HFFc6 (cell line): ENCODE results near the gene CFAP157. TPM values are rescaled to one million over a fixed set of nuclear protein-coding genes. Genes with fewer than 3 reads are reported as not detected.

Experiments used
- DNase-seq: peaks from one replicate; pipeline ENCODE4 v3.0.0-alpha.2; 2018
- H3K27ac Mint-ChIP-seq: 2 replicates; pipeline ENCODE4 v1.8.0; 2020; ENCODE audit warnings: mild to moderate bottlenecking, mixed read lengths
- H3K27me3 Mint-ChIP-seq: 2 replicates; pipeline ENCODE4 v1.8.0; 2021; ENCODE audit warnings: mild to moderate bottlenecking, moderate library complexity, mixed read lengths; ENCODE audit not compliant: insufficient read depth
- H3K36me3 Mint-ChIP-seq: 2 replicates; pipeline ENCODE4 v1.8.0; 2021; ENCODE audit warnings: low read depth, mixed read lengths
- H3K4me1 Mint-ChIP-seq: 2 replicates; pipeline ENCODE4 v1.8.0; 2020; ENCODE audit warnings: low read depth, mixed read lengths
- H3K4me3 Mint-ChIP-seq: 2 replicates; pipeline ENCODE4 v1.8.0; 2020; ENCODE audit warnings: mild to moderate bottlenecking, moderate library complexity, mixed read lengths
- H3K9me3 Mint-ChIP-seq: 2 replicates; pipeline ENCODE4 v1.8.0; 2020; ENCODE audit warnings: mild to moderate bottlenecking, mixed read lengths
- total RNA-seq, 6 experiments: library from RNA; stranded (reverse); fragmentation: NEBNext Ultra II Directional; extraction: Animal tissue kit (Norgen Biotek cat#: 25700); gene quantifications; 2 replicates in 1 of 6; 3 replicates in 5 of 6; pipeline ENCODE4 v1.2.3, GENCODE V29; 2021
- TF ChIP-seq, protein P1 (sequence below): fragments of 200-600 bp; sonication (generic); IDR thresholded peaks from 2 replicates; pipeline ENCODE4 v1.5.0; 2021; ENCODE audit warnings: antibody characterized with exemption, mild to moderate bottlenecking

The CFAP157 gene
- total RNA-seq, 6 experiments from 2014 or later, result 0.07 to 0.08 TPM; not detected in 4

DNA sequence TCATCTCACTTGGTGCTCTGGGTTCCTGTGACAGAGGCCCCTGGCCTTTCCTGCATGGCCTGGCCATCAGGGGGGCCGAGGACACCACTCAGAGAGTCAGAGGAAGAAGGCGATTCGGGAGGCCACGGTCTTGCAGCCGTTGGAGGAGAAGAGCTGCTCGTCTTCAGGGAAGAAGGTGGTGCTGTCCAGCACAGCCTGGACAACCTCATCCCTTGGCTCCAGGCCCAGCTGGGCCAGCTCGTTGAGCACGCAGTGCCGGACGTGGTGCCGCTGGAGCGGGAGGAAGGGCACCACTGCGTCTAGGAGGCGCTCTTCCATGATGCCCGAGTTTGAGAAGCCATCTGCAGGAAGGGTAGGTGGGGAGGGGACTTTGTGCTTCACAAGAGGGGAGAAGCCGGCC, 25.1 kb downstream of the CFAP157 start:
- TF ChIP-seq, protein P1, sequence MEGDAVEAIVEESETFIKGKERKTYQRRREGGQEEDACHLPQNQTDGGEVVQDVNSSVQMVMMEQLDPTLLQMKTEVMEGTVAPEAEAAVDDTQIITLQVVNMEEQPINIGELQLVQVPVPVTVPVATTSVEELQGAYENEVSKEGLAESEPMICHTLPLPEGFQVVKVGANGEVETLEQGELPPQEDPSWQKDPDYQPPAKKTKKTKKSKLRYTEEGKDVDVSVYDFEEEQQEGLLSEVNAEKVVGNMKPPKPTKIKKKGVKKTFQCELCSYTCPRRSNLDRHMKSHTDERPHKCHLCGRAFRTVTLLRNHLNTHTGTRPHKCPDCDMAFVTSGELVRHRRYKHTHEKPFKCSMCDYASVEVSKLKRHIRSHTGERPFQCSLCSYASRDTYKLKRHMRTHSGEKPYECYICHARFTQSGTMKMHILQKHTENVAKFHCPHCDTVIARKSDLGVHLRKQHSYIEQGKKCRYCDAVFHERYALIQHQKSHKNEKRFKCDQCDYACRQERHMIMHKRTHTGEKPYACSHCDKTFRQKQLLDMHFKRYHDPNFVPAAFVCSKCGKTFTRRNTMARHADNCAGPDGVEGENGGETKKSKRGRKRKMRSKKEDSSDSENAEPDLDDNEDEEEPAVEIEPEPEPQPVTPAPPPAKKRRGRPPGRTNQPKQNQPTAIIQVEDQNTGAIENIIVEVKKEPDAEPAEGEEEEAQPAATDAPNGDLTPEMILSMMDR, result peak; percentile 22; the same call in 1 of the 2 replicates
- Mint-ChIP-seq H3K4me3 (no peak overlapping the region), H3K27me3 (no peaks in the 10 kb centered on the region; the same call in 1 of the 2 replicates), H3K4me1 (peaks cover 9% of the 10 kb centered on the region), H3K36me3 (no peaks in the 10 kb centered on the region), H3K27ac (no peak overlapping the region), H3K9me3 (no peaks in the 10 kb centered on the region)
- no peak for DNase-seq

DNA sequence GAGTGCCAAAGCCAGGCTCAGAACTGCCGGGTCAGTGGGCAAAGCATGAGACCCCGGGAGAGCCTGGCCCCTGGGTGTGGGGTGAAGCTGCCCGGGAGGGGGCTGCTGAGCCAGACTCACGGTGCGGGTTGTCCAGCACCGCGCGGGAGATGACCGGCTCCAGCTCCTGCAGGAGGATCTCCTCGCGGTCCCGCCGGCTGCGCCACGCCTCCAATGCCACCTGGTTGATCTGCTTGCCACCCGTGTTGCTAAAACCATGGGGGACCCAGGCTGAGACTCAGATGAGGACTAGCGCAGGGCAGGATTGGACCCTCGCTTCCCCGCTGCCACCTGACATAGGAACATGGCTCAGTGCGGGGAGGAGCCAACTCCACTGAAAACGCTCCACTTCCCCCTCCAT, 25.7 kb downstream of the CFAP157 start:
- TF ChIP-seq, protein P1, result no peak
- no peaks in the 10 kb centered on the region for H3K36me3 Mint-ChIP-seq
- no peak for DNase-seq
- H3K4me3 Mint-ChIP-seq, result no peak overlapping the region
- H3K9me3 Mint-ChIP-seq, result no peaks in the 10 kb centered on the region
- no peaks in the 10 kb centered on the region; the same call in 1 of the 2 replicates for H3K27me3 Mint-ChIP-seq
- peaks cover 9% of the 10 kb centered on the region for H3K4me1 Mint-ChIP-seq
- no peak overlapping the region for H3K27ac Mint-ChIP-seq

DNA sequence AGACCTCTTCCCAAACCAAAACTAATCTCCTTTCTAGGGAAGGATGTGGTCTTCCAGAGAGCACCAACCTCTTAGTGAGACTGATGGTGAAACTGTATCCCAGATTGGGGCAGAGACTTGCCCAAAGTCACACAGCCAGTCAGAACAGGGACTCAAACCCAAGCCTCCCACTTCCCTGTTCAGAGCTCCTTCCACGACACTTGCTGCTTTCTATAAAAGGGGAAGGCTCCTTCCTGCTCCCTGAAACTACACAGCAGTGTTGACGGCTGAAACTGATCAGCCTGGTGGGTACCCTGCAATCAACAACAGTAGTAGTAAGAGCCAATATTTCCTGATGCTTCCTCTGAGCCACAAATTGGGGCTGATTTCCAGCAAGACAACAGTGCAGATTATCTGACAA, 26.8 kb downstream of the CFAP157 start:
- Mint-ChIP-seq H3K4me1 (peaks cover 9% of the 10 kb centered on the region), H3K4me3 (peak overlapping the region; percentile 87; the same call in 1 of the 2 replicates), H3K27ac (no peak overlapping the region; the same call in 1 of the 2 replicates), H3K27me3 (peaks cover 4% of the 10 kb centered on the region), H3K36me3 (no peaks in the 10 kb centered on the region), H3K9me3 (no peaks in the 10 kb centered on the region)
- TF ChIP-seq, protein P1, result no peak
- no peak for DNase-seq

DNA sequence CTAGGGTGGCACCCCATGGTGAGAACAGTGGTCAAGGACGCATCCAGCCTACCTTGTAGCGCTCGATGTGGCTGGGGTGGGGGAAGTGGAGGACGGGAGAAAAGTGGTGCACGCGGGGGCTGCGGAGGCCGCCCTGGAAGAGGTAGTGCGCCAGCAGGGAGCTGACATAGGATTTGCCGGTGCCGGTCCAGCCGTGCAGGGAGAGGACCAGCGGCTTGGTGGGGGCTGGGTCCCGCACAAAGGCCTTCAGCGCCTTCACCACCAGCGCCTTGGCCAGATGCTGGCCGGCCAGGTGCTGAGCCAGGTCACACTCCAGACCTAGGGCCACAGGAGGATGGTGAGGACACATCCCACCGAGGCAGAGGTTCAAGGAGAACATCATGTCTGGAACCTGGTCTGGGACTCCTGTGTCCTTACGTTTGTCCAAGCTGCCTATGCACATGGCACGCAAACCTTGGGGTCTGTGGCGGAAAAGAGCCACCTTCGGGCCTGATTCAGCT, 27.5 kb downstream of the CFAP157 start:
- H3K9me3 Mint-ChIP-seq, result no peaks in the 10 kb centered on the region
- H3K4me1 Mint-ChIP-seq, result peaks cover 9% of the 10 kb centered on the region
- H3K4me3 Mint-ChIP-seq, result peak overlapping the region; percentile 87
- peak overlapping the region; percentile 85 for H3K27ac Mint-ChIP-seq
- no peaks in the 10 kb centered on the region for H3K36me3 Mint-ChIP-seq
- peaks cover 7% of the 10 kb centered on the region for H3K27me3 Mint-ChIP-seq
- no peak for DNase-seq
- TF ChIP-seq, protein P1, result peak; percentile 92; the same call in 1 of the 2 replicates

DNA sequence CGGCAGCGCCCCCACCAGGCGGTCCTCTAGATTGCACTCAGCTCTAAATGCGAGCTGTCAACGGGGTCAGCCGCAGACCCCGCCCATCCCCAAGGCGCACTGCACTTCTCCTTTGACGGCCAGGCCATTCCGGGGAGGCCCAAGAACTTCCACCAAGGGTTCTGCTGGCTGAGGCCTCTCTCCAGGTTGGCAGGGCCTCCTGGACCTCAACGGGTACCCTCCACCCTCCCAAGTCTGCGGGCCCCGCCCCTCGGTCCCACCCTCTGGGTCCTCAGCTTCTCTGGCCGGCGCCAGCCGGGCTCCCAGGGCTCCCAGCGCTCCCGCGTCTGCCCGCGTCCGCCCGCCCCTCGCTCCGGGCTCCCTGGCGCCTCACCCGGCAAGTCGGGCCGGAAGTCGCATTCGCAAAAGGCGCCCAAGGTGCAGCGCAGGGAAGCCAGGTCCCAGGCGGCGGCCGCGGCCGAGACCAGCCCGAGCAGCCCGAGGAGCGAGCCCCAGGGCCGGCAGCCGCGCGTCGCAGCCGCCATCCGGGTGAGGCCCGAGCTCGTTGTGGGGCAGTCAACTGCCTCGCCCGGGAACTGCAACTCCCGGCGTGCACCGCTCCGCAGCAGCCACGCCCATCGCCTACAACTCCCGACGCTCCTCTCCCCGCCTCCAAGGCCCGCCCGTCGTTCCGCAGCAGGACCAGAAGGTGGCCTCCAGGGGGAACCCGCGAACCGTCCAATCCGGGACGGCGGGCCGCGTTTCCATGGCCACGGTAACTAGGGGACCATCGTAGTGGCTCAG, 28.1 kb downstream of the CFAP157 start, which contains the start of gene TOR2A:
Gene TOR2A (minus strand): TSS at position 548 of the 783 bp plus-strand sequence. CDS start 24 bp downstream, at position 524.
- Mint-ChIP-seq H3K4me3 (peak within 1 kb of the TSS; percentile 87), H3K36me3 (no peaks in the 10 kb centered on the region), H3K4me1 (peaks cover 9% of the 10 kb centered on the region), H3K9me3 (no peaks in the 10 kb centered on the region), H3K27me3 (peaks cover 8% of the 10 kb centered on the region), H3K27ac (peak within 1 kb of the TSS; percentile 85)
- TF ChIP-seq, protein P1, result peak; percentile 82
- peak; percentile 95 for DNase-seq
